ENCODE measurements around the gene DIS3L2.

The DIS3L2 gene

DNA sequence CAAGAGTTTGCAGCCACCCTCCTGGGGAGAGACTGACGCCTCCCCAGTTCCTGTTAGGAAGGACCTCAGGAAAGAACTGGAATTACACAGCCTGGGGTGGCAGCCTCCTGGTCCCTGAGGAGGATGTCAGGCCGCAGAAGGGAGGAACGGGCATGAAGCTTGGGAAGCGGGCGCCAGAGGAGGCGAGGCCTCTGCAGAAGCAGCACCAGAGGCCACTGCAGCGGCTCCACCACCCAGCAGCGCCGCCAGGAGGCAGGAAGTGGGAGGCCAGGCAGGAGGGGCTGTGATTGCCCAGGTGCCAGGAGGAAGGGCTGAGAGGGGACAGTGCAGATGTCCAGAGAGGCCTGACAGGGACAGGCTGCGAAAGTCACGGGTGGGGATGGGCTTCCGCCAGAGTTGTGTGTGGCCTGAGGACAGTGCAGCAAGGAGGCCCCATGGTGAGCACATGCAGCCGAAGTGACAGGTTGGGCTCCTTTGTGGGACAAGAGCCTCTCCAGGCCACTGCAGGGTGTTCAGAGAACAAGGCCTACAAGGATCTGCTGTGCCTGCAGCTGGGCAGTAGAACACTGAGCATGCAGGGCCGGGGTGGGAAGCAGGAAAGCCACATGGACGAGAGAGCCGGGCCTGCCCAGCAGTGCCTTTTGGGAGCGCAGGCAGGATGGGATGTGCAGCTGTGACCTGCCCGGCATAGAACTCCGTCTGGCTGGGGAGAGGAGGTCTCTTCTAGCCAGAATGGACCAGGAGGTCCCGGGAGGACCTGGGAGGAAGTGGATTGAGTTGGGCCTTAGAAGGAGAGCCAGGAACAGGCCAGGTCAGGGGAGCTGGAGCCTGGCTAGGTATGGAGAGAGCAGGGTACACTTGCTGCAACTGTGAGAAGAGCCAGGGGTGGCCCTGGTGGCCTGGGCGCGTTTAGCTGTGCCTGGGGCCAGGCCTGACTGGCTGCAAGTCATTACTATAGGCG is 377.9 kb downstream of the DIS3L2 start:
- no peak for DNase-seq

DNA sequence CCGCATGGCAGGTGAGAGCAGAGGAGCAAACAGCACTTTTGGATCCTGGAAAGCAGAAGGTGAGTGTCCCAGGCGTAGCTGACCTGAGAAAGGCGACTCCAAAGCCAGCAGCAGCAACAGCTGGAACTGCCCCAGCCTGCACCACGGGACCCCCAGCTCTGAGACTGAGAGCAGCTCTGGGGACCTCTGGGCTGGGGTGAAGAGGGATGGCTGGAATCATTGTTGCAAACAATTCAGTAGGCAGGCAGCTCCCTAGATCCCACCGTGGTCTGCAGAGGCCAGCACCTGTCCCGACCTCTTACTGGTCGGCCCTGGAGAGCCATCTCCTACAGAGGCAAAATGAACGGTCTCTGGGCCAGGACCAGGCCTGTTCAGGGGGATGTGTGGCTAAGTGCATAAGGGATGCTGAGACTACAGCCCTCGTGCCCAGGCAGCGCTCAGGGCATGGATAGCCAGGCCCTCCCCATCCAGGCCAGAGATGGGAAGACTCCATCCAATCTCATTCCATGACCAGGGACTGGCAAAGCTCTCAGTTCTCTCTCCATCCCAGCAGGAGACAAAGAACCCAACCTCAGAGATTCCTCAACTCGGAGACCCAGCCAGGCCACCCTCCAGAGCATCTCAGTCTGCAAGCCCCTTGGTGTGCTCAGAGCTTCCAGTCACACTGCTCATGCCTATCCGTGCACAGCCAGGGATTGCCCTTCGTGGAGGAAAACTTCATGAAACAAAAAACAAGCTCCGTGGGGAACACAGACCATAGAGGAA is 378.8 kb downstream of the DIS3L2 start:
- no peak for DNase-seq

DNA sequence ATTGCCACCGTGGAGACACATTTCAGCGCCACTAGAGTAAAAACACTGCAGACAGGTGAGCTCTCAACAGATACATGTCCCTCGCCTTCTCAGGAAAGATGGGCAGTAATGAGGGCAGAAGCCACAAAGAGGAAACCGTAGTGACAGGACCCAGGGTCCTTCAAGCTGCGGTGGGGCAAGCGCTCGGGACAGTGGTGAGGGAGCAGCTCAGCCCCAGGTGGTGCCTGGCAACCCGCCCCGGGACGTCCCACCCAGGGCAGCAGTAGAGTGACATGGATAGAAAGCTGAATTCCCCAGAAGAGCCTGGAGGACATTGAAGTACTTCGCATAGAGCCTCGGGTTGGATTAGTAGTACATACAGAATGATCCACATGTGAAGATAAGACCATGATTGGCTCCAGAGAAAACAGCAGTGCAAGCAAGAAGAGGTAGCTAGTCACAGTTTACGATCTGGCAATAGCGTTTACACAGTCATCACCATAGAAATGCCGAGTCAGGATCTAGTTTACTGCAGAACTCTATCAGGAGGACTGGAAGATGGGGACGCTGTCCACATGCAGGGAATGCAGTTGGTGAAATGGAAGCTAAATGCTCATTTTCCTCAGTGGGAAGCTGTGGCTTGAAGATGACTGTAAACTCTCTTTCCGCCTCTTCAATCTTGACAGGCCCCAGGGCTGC is 379.7 kb downstream of the DIS3L2 start:
- no peak for DNase-seq

DNA sequence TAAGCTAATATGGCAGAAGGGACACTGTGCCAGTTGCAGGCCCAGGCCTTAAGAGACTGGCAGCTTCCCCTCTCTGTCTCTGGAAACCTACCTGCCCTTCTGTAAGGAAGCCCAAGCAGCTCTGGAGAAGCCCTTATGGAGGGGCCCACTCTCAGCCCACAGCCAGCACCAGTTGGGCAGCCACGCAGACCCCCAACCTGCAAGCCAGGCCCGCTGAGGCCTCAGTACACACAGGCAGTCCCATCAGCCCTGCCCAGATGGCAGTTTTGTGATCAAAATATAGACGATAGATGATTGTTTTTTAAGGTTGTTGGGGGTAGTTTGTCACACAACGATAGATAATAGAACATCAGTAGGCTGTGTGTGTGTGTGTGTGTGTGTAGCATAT is 380.2 kb downstream of the DIS3L2 start:
- no peak for DNase-seq

DNA sequence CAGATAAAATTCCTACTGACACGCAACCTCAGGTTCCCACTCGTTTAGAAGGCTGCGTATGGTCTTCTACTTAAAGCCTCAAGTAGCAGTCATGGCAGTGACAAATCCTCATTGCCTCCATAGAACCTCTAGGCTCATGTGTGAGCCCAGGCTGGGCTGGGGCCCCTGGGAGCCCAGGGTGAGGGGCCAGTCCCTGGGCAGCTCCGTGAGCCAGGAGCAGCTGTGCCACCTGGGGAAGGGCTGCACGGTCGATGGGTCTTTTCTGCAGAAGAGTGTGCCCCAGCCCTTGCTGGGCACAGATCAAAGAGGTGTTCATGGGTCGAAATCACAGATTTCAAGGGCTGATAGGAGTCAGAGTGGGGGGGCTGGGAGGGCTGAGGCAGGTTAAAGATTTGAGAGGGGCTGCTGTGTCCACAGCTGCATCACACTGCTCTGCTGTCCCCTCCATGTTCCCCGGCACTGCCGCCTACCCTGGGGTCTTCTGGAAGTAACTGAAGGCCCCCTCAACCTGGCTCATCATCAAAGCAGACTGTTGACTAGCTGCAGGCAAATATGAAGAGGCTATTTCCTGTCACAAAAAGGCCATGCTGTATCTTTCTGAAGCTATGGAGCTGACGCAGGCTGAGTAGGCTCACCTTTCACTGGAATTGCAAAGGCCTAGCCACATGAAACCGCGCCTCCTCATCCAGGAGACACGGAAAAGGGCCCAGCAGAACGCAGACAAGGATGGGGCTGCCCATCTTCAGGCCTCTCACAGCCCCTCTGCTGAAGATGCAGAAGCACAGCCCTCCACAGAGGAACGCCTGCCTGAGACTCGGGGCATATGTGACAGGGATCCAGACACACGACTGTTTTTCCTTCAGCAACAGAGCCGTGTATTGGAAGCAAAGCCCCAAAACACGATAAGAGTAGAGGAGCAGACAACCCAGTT is 381.4 kb downstream of the DIS3L2 start:
- DNase-seq, result no peak

DNA sequence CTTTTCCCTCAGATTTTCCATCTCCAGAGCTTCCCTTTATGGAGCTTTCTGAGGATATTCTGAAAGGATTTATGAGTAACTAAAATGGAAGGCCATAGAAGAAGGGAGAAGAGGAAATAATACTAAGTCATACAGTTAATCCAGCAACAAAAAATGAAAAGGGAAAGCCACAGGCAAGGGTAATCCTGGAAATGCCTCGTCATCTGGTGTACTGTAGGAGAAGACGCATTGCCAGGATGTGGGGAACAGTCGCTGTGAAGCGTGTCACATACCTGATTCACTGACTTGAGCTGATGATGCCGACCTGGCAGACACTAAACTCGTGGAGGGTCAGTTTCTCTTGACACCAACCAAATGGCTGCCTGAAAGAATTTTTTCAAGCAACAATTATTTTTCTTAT is 382.3 kb downstream of the DIS3L2 start:
- DNase-seq, result no peak

DNA sequence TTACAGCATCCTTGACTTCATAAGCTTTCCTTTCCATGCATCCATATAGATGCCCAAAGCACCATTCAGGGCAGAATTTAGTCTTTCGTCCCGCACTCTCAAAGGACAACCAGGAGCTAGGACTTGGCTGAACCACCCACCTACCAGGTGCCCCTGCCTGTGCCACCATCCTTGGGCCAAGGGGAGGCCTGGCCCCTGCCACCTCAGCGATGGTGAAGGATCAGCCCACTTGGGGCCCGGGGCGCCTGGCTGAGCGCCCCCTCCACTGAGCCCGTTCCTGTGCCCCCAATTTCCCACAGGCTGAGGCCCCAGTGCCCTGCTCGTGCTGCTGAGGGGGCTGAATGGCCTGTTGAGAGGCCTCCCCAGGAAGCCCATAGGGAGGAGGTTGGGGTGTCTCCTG is 383.7 kb downstream of the DIS3L2 start:
- no peak for DNase-seq

DNA sequence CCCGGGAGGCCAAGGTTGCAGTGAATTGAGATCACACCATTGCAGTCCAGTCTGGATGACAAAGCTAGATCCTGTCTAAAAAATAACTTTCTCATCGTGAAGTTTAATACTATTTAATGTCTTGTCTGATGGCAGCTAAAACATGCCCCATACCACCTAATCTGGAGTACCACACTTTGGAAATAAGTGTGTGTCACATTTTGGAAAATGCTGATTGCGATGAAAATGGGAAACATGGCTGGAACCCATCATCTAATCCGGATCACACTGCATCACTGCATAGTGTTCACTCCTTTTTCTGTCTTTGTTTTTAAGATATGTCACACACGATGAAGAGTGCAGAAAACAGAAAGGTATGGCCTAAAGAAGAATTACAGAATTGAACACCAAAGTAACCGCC is 385.9 kb downstream of the DIS3L2 start:
- DNase-seq, result no peak

DNA sequence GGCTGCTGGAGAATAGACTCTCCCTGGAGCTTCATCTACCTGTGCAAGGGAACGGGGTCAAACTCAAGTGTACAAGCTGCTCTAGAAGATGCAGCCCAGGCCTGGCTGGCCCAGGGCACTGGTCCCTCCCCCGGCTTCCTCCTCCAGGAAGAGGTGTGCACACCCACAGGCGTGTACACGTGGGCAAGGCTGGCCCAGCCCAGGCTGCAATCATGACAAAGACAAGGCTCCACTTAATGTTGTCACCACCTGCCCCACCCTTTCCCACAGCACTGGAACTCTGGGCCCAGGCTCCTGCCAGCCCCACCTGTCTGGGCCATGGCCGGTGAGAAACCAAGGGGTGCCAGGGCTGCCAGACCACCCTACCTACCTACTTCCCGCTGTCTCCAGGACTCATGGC is 387.4 kb downstream of the DIS3L2 start:
- no peak for DNase-seq

DNA sequence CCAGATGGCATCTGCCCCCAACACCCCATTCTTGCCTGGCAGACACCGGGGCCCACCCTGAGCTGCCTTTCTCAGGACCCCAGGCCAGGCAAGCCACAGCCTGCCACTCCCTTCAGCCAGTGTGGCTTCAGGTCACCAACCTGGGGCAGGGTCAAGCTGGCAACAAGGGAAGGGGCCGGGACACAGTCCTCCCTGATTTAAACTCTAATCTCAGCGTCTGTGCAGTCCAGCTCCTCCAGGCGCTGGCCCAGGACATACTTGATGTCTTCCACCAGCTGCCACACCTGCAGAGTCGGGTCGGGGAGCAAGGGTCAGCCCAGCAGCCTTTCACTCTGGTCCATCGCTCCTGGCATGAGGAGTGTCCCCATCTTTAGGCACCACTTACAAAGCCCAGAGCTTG is 388.0 kb downstream of the DIS3L2 start:
- no peak for DNase-seq

DNA sequence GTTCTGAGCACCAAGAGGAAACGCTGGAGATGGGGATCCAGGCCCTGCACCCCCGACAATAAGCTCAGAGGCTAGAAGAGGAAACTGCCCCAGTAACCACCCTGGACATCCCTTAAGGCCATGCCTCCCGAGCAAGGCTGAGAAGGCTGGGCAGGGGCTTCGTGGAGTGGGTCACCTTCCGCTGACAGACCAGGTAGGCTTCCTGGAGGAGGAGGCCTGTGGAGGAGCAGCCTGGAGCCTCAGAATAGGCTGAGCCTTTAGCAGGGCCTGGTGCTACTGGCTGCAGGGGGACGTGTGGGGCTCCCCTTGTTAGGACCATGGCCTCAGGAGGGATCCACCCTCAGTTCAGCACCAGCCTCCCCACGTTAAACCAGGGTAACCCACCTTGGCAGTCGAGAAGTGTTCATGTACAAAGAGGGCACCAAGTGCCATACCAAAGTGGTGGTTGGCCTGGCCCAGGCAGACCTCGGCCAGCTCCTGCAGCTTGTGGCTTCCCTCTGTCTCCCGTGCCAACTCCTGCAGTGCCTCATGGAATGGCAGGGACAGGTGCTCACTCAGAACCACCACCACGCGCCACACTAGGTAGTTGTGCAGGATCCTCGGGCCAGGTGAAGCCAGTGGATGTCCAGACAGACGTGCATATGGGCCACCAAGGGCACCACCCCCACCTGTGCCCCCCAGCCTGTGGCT is 388.6 kb downstream of the DIS3L2 start:
- no peak for DNase-seq

DNA sequence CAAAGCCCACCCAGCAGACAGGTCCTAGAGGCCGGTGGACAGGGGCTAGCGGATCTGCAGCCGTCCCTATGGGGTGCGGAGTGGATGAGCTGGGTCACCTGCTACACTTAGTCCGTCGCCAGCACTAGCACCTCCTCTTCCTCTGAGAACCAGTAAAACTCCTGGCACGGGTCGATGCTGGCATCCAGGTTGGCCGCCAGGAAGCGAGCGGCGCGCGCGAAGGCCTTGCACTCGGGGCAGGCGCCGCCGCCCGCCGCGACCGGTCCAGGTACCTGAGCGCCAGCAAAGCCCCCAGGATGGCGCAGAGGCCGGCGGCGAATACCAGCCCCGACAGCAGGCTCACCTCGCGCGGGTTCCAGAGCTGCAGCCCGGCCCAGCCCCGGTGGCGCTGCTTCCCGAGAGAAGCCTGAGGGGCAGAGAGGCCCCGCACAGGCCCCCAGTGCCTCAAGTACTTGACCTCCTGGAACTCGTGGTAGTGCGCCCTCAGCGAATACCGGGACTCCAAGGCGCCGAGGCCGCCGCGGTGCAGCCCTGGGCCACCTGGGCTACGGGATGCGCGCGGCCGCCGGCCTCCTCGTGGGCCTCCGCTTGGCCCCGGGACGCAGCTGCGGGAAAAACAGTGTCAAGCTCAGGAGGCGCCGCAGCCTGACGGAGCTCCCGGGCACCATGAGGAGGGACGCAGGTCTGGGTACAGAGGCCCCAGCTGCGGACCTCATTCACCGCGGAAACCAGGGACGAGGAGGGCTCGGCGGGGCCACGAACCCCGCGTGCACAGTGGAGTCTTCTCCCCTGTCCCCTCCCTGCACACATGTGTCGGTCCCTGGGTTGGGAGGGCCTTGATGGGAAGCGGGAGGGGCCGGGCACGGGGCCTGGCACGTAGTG is 389.5 kb downstream of the DIS3L2 start:
- no peak for DNase-seq

DNA sequence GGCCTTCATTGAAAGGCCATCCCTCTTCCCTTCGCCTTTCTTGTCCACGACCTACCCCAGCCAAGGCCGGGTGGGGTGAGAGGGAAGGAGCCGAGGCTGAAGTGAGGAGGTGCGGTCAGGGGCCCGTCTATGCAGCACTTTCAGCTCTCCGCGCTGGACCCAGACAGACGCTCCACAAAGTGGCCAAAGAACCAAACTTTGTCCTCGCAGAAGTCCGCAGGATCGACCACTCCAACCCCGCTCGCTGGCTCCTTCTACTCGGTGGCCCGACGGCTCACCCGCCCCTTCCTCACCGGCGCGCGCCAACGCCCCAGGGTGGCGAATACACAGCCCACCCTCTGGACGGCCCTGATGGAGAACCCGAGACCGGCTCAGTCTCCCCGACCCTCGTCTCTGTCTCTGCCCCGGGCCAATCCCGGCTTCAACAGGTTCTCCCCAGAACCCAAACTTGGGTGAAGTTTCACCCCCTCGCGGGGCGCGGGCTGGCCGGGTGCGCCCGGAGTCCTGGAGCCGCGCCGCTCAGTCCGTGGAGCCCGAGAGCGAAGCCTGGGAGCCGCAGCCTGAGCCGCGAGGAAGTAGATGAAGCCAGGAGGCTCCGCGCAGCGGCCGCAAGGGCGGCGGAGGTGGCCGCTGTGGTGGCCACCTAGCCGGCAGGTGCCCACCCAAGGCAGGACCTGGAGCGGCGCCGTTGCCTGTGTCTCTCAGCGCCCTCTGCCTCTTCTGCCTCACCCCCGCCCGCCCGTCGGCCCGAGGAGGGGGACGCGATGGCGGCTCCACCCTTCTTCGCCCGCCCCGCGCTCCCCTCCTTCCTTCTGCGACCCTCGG is 390.4 kb downstream of the DIS3L2 start:
- no peak for DNase-seq

DNA sequence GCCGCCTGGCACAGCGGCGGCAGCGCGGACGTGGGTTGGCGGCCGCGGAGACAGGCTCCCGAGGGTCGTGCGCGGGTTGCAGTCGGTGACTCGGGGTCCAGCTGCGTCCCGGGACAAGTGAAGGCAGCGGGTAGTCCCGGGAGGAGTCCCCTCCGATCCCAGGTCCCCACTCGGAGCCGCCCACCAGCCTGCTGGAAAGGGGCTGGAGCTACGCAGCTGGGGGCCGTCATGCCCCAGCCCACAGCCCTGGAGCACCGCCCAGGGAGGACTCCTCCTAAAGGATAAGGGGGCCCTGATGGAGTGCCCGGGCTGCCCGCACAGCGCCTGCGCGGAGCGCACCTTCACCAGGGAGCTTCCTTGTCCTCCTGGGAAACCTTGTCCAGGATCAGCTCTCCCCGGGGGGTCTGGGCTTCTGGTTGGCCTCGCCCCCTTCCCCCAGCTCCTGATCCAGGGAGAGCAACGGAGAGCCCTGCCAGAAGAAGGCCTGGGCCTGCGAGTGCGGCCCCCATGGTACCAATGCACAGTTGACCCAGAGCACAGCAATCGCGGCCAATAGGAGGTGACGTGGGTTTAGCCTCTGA is 391.1 kb downstream of the DIS3L2 start:
- no peak for DNase-seq

DNA sequence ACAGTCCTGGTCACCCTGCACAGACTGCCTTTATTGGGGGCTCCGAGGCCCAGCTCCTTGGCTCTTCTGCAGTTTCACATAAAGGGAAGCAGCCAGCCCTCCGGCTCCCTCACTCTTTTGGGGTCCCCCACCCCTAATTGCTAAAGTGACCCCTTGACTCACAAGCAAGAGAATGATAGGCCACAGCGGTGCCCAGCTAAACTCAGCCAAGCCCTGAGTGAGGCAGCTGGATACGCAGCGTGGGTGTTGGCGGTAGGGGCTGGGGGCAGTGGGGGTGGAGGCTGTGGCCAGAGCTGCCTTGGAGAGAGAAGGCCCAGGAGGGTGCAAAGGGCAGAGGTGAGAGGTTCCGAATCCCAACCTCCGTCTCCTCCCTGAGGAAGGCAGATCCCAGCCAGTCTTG is 391.6 kb downstream of the DIS3L2 start:
- DNase-seq, result no peak

DNA sequence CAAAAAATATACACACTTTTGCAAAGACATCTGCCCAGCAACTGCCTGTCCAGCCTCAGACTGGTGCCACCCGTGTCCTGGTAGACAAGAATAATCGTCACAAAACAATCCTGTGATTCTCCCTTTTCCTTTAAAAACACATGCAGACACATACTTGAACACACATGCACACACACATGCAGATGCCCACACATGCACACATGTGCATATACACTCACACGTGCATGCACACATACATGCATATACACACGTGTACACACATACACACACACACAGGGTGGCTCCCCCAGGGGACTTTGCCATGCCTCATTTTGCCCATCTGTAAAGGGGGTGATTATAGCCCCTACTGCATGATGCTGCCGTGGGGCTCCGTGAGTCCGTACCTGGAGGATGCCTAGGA is 392.1 kb downstream of the DIS3L2 start:
- no peak for DNase-seq

DNA sequence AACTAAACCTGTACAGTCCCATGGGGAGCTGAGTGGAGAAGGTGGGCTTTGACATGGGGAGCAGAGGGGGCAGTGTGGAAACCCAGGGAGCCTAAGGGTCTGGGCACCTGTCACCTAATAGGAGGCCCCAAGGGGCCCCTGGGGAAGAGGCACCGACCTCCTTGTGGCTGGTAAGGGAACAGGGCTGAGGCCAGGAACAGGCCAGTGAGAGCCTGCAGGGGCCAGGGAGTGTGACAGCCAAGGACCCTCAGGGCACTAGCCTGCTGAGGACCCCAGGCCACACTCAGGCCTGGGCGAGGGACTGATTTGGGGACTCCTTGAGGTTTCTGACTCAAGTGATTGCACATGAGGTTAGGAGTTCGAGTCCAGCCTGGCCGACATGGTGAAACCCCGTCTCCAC is 392.6 kb downstream of the DIS3L2 start:
- DNase-seq, result no peak

DNA sequence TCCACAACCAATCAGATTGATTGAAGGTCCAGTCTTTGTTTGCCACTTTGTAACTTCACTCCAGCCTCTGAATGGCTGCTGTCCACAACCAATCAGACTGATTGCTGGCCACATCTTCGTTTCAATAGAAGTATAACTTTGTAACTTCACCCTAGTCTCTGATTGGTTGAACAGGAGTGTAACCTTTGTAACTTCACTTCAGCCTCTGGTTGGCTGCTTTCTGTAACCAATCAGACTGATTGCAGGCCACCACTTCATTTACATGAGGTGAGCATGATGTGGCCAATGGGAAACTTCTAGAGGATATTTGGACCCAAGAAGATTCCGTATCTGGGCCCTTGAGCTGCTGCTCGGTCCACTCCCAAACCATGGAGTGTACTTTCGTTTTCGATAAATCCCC is 400.1 kb downstream of the DIS3L2 start:
- no peak for DNase-seq

DNA sequence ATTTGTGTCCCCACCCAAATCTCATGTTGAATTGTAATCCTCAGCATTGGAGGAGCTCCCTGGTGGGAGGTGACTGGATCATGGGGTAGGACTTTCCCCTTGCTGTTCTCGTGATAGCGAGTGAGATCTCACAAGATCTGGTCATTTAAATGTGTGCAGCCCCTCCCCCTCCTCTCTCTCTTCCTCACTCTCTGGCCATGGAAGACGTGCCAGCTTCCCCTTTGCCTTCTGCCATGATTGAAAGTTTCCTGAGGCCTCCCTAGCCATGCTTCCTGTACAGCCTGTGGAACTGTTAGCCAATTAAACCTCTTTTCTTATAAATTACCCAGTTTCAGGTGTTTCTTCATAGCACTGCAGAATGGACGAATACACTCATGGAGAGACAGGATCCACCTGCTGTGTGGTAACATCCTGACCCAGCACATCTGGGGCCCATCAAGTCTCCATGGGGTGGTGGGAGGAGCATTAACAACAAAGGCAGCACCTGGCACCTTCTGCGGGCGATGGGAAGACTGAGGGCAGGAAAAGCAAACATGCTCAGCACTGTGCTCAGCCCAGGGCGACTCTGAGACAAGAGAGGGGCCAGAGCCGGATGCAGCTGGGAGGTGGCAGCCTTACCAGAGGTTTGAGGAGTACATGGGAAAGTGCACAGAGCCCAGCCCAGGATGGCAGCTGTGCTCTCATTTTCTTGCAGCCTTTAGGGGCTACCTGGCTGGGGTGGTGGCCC is 400.8 kb downstream of the DIS3L2 start:
- DNase-seq, result no peak

All from GF-D8 (cell line).